ENCODE measurements around the gene S100A2. TPM values are rescaled to one million over a fixed set of nuclear protein-coding genes. Genes with fewer than 3 reads are reported as not detected.

Gene S100A2
- total and polyA plus RNA-seq, 2 experiments from 2014 or later = 0.66 to 0.89 TPM

DNA sequence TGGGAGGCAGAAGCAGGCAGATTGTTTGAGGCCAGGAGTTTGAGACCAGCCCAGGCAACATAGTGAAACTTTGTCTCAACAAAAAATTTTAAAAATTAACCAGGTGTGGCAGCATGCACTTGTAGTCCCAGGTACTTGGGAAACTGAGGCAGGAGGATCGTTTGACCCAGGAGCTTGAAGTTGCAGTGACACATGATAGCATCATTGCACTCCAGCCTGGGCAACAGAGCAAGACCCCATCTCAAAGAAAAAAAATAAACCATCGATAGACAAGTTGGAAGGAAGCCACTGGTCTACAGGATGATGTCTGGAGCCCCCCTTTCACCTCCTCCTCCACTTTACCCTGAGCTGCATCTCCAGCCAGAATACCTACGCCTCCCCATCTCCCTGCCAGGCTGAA lies 46.4 kb downstream of the S100A2 start:
- no peak overlapping the region for H3K4me3 Mint-ChIP-seq
- H3K79me2 ChIP-seq (replicated peaks; ENCODE audit: insufficient read depth) = no peaks in the 10 kb centered on the region
- no peaks in the 10 kb centered on the region for H3K36me3 Mint-ChIP-seq (ENCODE audit: low read depth)
- no peaks in the 10 kb centered on the region for H3F3A ChIP-seq (replicated peaks; ENCODE audit: low read depth)
- H3K27ac Mint-ChIP-seq = no peak overlapping the region
- no peaks in the 10 kb centered on the region for H3K36me3 ChIP-seq (ENCODE audit: insufficient read depth)
- H3K4me2 ChIP-seq = no peak overlapping the region
- H3K27me3 Mint-ChIP-seq (ENCODE audit: insufficient read depth, low read depth, poor library complexity) = peaks cover 25% of the 10 kb centered on the region
- H3K9me3 Mint-ChIP-seq = peaks cover 10% of the 10 kb centered on the region; the same call in 1 of the 3 replicates
- ATAC-seq (no peak), DNase-seq (ENCODE audit: low spot score) (no peak)
- peaks cover 13% of the 10 kb centered on the region; the same call in 1 of the 2 replicates for H3K4me1 ChIP-seq (ENCODE audit: insufficient read depth)
- H3K27me3 ChIP-seq (ENCODE audit: insufficient read depth) = peaks cover 47% of the 10 kb centered on the region
- no peaks in the 10 kb centered on the region for H4K20me1 ChIP-seq (replicated peaks; ENCODE audit: insufficient read depth)
- no peak overlapping the region for H2AFZ ChIP-seq
- H3K4me3 ChIP-seq = no peak overlapping the region
- TF ChIP-seq JUNB (IDR thresholded peaks at IDR 0.05; ENCODE audit: unreplicated experiment) (no peak), CREB1 (CRISPR knock-in tag; IDR thresholded peaks at IDR 0.05; ENCODE audit: low read depth) (no peak), ZNF331 (CRISPR knock-in tag; IDR thresholded peaks at IDR 0.05; ENCODE audit: low read depth) (no peak), EZH2phosphoT487 (IDR thresholded peaks at IDR 0.05; ENCODE audit: unreplicated experiment) (no peak), ZNF114 (CRISPR knock-in tag; IDR thresholded peaks at IDR 0.05) (no peak), NANOG (IDR thresholded peaks at IDR 0.05; ENCODE audit: borderline replicate concordance) (no peak), EZH2 (IDR thresholded peaks at IDR 0.05; ENCODE audit: low read depth, unreplicated experiment) (no peak), STAT1 (IDR thresholded peaks at IDR 0.05; ENCODE audit: unreplicated experiment) (no peak), POLR2AphosphoS5 (IDR thresholded peaks at IDR 0.05; ENCODE audit: low read depth) (no peak)
- TF ChIP-seq, protein P1, sequence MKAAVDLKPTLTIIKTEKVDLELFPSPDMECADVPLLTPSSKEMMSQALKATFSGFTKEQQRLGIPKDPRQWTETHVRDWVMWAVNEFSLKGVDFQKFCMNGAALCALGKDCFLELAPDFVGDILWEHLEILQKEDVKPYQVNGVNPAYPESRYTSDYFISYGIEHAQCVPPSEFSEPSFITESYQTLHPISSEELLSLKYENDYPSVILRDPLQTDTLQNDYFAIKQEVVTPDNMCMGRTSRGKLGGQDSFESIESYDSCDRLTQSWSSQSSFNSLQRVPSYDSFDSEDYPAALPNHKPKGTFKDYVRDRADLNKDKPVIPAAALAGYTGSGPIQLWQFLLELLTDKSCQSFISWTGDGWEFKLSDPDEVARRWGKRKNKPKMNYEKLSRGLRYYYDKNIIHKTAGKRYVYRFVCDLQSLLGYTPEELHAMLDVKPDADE (IDR thresholded peaks at IDR 0.05) = no peak
- TF ChIP-seq, protein P2, sequence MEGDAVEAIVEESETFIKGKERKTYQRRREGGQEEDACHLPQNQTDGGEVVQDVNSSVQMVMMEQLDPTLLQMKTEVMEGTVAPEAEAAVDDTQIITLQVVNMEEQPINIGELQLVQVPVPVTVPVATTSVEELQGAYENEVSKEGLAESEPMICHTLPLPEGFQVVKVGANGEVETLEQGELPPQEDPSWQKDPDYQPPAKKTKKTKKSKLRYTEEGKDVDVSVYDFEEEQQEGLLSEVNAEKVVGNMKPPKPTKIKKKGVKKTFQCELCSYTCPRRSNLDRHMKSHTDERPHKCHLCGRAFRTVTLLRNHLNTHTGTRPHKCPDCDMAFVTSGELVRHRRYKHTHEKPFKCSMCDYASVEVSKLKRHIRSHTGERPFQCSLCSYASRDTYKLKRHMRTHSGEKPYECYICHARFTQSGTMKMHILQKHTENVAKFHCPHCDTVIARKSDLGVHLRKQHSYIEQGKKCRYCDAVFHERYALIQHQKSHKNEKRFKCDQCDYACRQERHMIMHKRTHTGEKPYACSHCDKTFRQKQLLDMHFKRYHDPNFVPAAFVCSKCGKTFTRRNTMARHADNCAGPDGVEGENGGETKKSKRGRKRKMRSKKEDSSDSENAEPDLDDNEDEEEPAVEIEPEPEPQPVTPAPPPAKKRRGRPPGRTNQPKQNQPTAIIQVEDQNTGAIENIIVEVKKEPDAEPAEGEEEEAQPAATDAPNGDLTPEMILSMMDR (conservative IDR thresholded peaks at IDR 0.05; ENCODE audit: low read depth in 2 of 2) = no peak
- TF ChIP-seq, protein P3, sequence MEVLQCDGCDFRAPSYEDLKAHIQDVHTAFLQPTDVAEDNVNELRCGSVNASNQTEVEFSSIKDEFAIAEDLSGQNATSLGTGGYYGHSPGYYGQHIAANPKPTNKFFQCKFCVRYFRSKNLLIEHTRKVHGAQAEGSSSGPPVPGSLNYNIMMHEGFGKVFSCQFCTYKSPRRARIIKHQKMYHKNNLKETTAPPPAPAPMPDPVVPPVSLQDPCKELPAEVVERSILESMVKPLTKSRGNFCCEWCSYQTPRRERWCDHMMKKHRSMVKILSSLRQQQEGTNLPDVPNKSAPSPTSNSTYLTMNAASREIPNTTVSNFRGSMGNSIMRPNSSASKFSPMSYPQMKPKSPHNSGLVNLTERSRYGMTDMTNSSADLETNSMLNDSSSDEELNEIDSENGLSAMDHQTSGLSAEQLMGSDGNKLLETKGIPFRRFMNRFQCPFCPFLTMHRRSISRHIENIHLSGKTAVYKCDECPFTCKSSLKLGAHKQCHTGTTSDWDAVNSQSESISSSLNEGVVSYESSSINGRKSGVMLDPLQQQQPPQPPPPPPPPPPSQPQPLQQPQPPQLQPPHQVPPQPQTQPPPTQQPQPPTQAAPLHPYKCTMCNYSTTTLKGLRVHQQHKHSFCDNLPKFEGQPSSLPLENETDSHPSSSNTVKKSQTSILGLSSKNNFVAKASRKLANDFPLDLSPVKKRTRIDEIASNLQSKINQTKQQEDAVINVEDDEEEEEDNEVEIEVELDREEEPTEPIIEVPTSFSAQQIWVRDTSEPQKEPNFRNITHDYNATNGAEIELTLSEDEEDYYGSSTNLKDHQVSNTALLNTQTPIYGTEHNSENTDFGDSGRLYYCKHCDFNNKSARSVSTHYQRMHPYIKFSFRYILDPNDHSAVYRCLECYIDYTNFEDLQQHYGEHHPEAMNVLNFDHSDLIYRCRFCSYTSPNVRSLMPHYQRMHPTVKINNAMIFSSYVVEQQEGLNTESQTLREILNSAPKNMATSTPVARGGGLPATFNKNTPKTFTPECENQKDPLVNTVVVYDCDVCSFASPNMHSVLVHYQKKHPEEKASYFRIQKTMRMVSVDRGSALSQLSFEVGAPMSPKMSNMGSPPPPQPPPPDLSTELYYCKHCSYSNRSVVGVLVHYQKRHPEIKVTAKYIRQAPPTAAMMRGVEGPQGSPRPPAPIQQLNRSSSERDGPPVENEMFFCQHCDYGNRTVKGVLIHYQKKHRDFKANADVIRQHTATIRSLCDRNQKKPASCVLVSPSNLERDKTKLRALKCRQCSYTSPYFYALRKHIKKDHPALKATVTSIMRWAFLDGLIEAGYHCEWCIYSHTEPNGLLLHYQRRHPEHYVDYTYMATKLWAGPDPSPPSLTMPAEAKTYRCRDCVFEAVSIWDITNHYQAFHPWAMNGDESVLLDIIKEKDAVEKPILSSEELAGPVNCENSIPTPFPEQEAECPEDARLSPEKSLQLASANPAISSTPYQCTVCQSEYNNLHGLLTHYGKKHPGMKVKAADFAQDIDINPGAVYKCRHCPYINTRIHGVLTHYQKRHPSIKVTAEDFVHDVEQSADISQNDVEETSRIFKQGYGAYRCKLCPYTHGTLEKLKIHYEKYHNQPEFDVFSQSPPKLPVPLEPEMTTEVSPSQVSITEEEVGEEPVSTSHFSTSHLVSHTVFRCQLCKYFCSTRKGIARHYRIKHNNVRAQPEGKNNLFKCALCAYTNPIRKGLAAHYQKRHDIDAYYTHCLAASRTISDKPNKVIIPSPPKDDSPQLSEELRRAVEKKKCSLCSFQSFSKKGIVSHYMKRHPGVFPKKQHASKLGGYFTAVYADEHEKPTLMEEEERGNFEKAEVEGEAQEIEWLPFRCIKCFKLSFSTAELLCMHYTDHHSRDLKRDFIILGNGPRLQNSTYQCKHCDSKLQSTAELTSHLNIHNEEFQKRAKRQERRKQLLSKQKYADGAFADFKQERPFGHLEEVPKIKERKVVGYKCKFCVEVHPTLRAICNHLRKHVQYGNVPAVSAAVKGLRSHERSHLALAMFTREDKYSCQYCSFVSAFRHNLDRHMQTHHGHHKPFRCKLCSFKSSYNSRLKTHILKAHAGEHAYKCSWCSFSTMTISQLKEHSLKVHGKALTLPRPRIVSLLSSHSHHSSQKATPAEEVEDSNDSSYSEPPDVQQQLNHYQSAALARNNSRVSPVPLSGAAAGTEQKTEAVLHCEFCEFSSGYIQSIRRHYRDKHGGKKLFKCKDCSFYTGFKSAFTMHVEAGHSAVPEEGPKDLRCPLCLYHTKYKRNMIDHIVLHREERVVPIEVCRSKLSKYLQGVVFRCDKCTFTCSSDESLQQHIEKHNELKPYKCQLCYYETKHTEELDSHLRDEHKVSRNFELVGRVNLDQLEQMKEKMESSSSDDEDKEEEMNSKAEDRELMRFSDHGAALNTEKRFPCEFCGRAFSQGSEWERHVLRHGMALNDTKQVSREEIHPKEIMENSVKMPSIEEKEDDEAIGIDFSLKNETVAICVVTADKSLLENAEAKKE (CRISPR knock-in tag; IDR thresholded peaks at IDR 0.05) = no peak
- TF ChIP-seq, protein P4, sequence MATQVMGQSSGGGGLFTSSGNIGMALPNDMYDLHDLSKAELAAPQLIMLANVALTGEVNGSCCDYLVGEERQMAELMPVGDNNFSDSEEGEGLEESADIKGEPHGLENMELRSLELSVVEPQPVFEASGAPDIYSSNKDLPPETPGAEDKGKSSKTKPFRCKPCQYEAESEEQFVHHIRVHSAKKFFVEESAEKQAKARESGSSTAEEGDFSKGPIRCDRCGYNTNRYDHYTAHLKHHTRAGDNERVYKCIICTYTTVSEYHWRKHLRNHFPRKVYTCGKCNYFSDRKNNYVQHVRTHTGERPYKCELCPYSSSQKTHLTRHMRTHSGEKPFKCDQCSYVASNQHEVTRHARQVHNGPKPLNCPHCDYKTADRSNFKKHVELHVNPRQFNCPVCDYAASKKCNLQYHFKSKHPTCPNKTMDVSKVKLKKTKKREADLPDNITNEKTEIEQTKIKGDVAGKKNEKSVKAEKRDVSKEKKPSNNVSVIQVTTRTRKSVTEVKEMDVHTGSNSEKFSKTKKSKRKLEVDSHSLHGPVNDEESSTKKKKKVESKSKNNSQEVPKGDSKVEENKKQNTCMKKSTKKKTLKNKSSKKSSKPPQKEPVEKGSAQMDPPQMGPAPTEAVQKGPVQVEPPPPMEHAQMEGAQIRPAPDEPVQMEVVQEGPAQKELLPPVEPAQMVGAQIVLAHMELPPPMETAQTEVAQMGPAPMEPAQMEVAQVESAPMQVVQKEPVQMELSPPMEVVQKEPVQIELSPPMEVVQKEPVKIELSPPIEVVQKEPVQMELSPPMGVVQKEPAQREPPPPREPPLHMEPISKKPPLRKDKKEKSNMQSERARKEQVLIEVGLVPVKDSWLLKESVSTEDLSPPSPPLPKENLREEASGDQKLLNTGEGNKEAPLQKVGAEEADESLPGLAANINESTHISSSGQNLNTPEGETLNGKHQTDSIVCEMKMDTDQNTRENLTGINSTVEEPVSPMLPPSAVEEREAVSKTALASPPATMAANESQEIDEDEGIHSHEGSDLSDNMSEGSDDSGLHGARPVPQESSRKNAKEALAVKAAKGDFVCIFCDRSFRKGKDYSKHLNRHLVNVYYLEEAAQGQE (IDR thresholded peaks at IDR 0.05; ENCODE audit: unreplicated experiment) = no peak
- H3K9me2 ChIP-seq (ENCODE audit: insufficient read depth) = no peaks in the 10 kb centered on the region
- peaks cover 25% of the 10 kb centered on the region for H3K4me1 Mint-ChIP-seq
- H3K27ac ChIP-seq (ENCODE audit: low read depth) = no peak overlapping the region

Measured in GM23338 (cell line).